Neural cell (in vitro differentiated cells): ENCODE results near the gene ERBB3. TPM values are rescaled to one million over a fixed set of nuclear protein-coding genes. Genes with fewer than 3 reads are reported as not detected.

Experiments
- H2AFZ ChIP-seq: fragments of 200-600, 300-800 bp; sonication (generic), shearing (Covaris generic); 2 replicates; pipeline ENCODE4 v1.6.0; 2014; ENCODE audit warnings: low read depth, mild to moderate bottlenecking, antibody characterized with exemption, low read length, moderate library complexity
- H3F3A ChIP-seq: fragments of 200-600 bp; shearing (Covaris generic); 2 replicates; pipeline ENCODE4 v1.6.1; 2016; ENCODE audit warnings: mild to moderate bottlenecking, moderate library complexity, mixed read lengths, antibody characterized with exemption, low read length; ENCODE audit not compliant: insufficient read depth, poor library complexity, severe bottlenecking
- H3K27ac ChIP-seq: fragments of 200-600, 300-800 bp; sonication (generic), shearing (Covaris generic); 2 replicates; pipeline ENCODE4 v1.5.1; 2014; ENCODE audit warnings: mild to moderate bottlenecking, low read length, moderate library complexity
- H3K27me3 ChIP-seq: fragments of 300-800, 200-600 bp; sonication (generic), shearing (Covaris generic); 2 replicates; pipeline ENCODE4 v1.6.0; 2014; ENCODE audit warnings: mild to moderate bottlenecking, low read depth, low read length, moderate library complexity; ENCODE audit not compliant: insufficient read depth
- H3K36me3 ChIP-seq: fragments of 300-800, 200-600 bp; sonication (generic), shearing (Covaris generic); 2 replicates; pipeline ENCODE4 v1.5.1; 2014; ENCODE audit warnings: mild to moderate bottlenecking, antibody characterized with exemption, low read length, moderate library complexity; ENCODE audit not compliant: insufficient read depth
- H3K4me2 ChIP-seq: fragments of 300-800, 200-600 bp; sonication (generic), shearing (Covaris generic); 2 replicates; pipeline ENCODE4 v1.6.0; 2014; ENCODE audit warnings: mild to moderate bottlenecking, low read length
- H3K4me3 ChIP-seq: fragments of 300-800, 200-600 bp; sonication (generic), shearing (Covaris generic); 2 replicates; pipeline ENCODE4 v1.5.1; 2014; ENCODE audit warnings: mild to moderate bottlenecking, low read length, moderate library complexity
- H3K79me2 ChIP-seq: fragments of 200-600 bp; shearing (Covaris generic); replicated peaks from 2 replicates; pipeline ENCODE4 v1.6.0; 2014; ENCODE audit warnings: mild to moderate bottlenecking, low read length, moderate library complexity; ENCODE audit not compliant: insufficient read depth
- H3K9ac ChIP-seq: fragments of 300-800, 200-600 bp; sonication (generic), shearing (Covaris generic); 2 replicates; pipeline ENCODE4 v1.6.1; 2016; ENCODE audit warnings: mild to moderate bottlenecking, low read length, mixed read lengths
- H3K9me2 ChIP-seq: fragments of 200-600 bp; shearing (Covaris generic); 2 replicates; pipeline ENCODE4 v1.6.1; 2016; ENCODE audit warnings: mild to moderate bottlenecking, low read length, mixed read lengths; ENCODE audit not compliant: insufficient read depth
- H3K9me3 ChIP-seq: fragments of 200-600, 300-800 bp; sonication (generic), shearing (Covaris generic); 2 replicates; pipeline ENCODE4 v1.6.1; 2016; ENCODE audit warnings: mild to moderate bottlenecking, mixed run types, low read length, moderate library complexity, mixed read lengths
- H4K20me1 ChIP-seq: fragments of 200-600 bp; shearing (Covaris generic); 2 replicates; pipeline ENCODE4 v1.6.1; 2016; ENCODE audit warnings: mild to moderate bottlenecking, mixed run types; ENCODE audit not compliant: insufficient read depth
- EP300 ChIP-seq: fragments of 450-650 bp; conservative IDR thresholded peaks from 2 replicates; pipeline ENCODE4 v1.6.1; 2014; ENCODE audit warnings: antibody characterized with exemption, mild to moderate bottlenecking, moderate library complexity; ENCODE audit not compliant: poor library complexity, severe bottlenecking
- EZH2 ChIP-seq: fragments of 200-600, 300-800 bp; shearing (Covaris generic), sonication (generic); IDR thresholded peaks from 2 replicates; pipeline ENCODE4 v1.6.1; 2014; ENCODE audit warnings: antibody characterized with exemption, low read length, borderline replicate concordance, mild to moderate bottlenecking; ENCODE audit not compliant: insufficient read depth, poor library complexity, severe bottlenecking
- MXI1 ChIP-seq: fragments of 450-650 bp; conservative IDR thresholded peaks from 2 replicates; pipeline ENCODE4 v1.6.1; 2014; ENCODE audit warnings: antibody characterized with exemption, mild to moderate bottlenecking; ENCODE audit not compliant: poor library complexity, severe bottlenecking
- POLR2AphosphoS5 ChIP-seq: IDR thresholded peaks from 2 replicates; pipeline ENCODE4 v1.6.1; 2012
- RAD21 ChIP-seq: fragments of 450-650 bp; conservative IDR thresholded peaks from 2 replicates; pipeline ENCODE4 v1.6.1; 2014; ENCODE audit warnings: antibody characterized with exemption, mild to moderate bottlenecking, moderate library complexity
- SMC3 ChIP-seq: fragments of 450-650 bp; conservative IDR thresholded peaks from 2 replicates; pipeline ENCODE4 v1.6.1; 2014; ENCODE audit warnings: antibody characterized with exemption, mild to moderate bottlenecking, moderate library complexity; ENCODE audit not compliant: poor library complexity
- TAF1 ChIP-seq: IDR thresholded peaks from 2 replicates; pipeline ENCODE4 v1.6.1; 2012; ENCODE audit warnings: low read depth
- polyA plus RNA-seq: library from polyadenylated mRNA; depleted of rRNA; stranded (reverse); fragments of >200 nt; gene quantifications from 2 replicates; pipeline ENCODE4 v1.2.3, GENCODE V29; 2014
- TF ChIP-seq, protein P1 (sequence below): IDR thresholded peaks from 2 replicates; pipeline ENCODE4 v1.6.1; 2012; ENCODE audit warnings: borderline replicate concordance
- TF ChIP-seq, protein P2 (sequence below): fragments of 450-650 bp; IDR thresholded peaks from 2 replicates; pipeline ENCODE4 v1.5.1; 2014; ENCODE audit warnings: antibody characterized with exemption, mild to moderate bottlenecking, moderate library complexity; ENCODE audit not compliant: poor library complexity, severe bottlenecking

The ERBB3 gene
- polyA plus RNA-seq, 1 donor from 2014 or later, result 0.58 TPM

DNA sequence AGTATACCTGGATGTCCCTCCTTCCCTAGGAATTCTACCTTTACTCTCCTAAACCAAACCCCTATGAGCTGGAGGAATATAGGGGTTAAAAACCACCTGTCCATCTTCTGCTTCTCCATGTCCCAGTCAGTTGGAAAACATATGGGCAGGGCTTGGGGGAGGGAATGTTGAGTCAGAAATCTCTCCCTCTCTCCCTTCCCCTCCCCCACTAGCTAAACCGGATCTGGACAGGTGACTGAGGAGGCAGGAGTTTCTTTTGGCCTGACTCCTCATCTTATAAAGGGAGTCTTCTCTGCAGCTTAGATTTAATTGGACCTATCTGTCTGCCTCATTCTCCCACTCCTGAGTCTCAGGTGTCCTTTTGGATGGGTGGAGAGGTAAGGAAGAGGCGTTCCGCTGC, 6.1 kb downstream of the ERBB3 start:
- Histone ChIP-seq H4K20me1 (no peaks in the 10 kb centered on the region), H2AFZ (no peak overlapping the region), H3K9ac (no peak overlapping the region), H3K9me2 (no peaks in the 10 kb centered on the region), H3K36me3 (no peaks in the 10 kb centered on the region), H3F3A (no peaks in the 10 kb centered on the region), H3K9me3 (no peaks in the 10 kb centered on the region), H3K27me3 (peaks cover 14% of the 10 kb centered on the region), H3K4me3 (no peak overlapping the region), H3K27ac (no peak overlapping the region), H3K4me2 (no peak overlapping the region), H3K79me2 (no peaks in the 10 kb centered on the region)
- TF ChIP-seq, protein P1, sequence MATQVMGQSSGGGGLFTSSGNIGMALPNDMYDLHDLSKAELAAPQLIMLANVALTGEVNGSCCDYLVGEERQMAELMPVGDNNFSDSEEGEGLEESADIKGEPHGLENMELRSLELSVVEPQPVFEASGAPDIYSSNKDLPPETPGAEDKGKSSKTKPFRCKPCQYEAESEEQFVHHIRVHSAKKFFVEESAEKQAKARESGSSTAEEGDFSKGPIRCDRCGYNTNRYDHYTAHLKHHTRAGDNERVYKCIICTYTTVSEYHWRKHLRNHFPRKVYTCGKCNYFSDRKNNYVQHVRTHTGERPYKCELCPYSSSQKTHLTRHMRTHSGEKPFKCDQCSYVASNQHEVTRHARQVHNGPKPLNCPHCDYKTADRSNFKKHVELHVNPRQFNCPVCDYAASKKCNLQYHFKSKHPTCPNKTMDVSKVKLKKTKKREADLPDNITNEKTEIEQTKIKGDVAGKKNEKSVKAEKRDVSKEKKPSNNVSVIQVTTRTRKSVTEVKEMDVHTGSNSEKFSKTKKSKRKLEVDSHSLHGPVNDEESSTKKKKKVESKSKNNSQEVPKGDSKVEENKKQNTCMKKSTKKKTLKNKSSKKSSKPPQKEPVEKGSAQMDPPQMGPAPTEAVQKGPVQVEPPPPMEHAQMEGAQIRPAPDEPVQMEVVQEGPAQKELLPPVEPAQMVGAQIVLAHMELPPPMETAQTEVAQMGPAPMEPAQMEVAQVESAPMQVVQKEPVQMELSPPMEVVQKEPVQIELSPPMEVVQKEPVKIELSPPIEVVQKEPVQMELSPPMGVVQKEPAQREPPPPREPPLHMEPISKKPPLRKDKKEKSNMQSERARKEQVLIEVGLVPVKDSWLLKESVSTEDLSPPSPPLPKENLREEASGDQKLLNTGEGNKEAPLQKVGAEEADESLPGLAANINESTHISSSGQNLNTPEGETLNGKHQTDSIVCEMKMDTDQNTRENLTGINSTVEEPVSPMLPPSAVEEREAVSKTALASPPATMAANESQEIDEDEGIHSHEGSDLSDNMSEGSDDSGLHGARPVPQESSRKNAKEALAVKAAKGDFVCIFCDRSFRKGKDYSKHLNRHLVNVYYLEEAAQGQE, result no peak
- TF ChIP-seq SMC3 (no peak), POLR2AphosphoS5 (no peak), MXI1 (no peak), RAD21 (no peak), EZH2 (no peak)
- TF ChIP-seq, protein P2, sequence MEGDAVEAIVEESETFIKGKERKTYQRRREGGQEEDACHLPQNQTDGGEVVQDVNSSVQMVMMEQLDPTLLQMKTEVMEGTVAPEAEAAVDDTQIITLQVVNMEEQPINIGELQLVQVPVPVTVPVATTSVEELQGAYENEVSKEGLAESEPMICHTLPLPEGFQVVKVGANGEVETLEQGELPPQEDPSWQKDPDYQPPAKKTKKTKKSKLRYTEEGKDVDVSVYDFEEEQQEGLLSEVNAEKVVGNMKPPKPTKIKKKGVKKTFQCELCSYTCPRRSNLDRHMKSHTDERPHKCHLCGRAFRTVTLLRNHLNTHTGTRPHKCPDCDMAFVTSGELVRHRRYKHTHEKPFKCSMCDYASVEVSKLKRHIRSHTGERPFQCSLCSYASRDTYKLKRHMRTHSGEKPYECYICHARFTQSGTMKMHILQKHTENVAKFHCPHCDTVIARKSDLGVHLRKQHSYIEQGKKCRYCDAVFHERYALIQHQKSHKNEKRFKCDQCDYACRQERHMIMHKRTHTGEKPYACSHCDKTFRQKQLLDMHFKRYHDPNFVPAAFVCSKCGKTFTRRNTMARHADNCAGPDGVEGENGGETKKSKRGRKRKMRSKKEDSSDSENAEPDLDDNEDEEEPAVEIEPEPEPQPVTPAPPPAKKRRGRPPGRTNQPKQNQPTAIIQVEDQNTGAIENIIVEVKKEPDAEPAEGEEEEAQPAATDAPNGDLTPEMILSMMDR, result no peak

- Histone ChIP-seq H3K9me3 (no peaks in the 10 kb centered on the region), H3K9me2 (no peaks in the 10 kb centered on the region), H3K79me2 (no peaks in the 10 kb centered on the region), H3K4me2 (no peak overlapping the region), H3F3A (no peaks in the 10 kb centered on the region), H3K4me3 (no peak overlapping the region), H3K9ac (no peak overlapping the region), H3K27ac (no peak overlapping the region), H4K20me1 (no peaks in the 10 kb centered on the region), H2AFZ (no peak overlapping the region), H3K27me3 (peaks cover 9% of the 10 kb centered on the region), H3K36me3 (no peaks in the 10 kb centered on the region)
- TF ChIP-seq, protein P2, result no peak
- TF ChIP-seq TAF1, result no peak
- TF ChIP-seq POLR2AphosphoS5, result no peak
- TF ChIP-seq RAD21, result no peak
- TF ChIP-seq EP300, result no peak
Observed at GRCh38 chr12:56086608-56087007, 6.6 kb downstream of the ERBB3 start.
